NCI-H1694 (cell line): ENCODE data around the gene MPND.
A peak's percentile ranks its signal among the peaks of the same experiment; 100 is the strongest.

Experiments
- DNase-seq: peaks from one replicate; lab custom pipeline; 2025; lab: John Stamatoyannopoulos, UW

MPND gene, protein sequence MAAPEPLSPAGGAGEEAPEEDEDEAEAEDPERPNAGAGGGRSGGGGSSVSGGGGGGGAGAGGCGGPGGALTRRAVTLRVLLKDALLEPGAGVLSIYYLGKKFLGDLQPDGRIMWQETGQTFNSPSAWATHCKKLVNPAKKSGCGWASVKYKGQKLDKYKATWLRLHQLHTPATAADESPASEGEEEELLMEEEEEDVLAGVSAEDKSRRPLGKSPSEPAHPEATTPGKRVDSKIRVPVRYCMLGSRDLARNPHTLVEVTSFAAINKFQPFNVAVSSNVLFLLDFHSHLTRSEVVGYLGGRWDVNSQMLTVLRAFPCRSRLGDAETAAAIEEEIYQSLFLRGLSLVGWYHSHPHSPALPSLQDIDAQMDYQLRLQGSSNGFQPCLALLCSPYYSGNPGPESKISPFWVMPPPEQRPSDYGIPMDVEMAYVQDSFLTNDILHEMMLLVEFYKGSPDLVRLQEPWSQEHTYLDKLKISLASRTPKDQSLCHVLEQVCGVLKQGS

DNA sequence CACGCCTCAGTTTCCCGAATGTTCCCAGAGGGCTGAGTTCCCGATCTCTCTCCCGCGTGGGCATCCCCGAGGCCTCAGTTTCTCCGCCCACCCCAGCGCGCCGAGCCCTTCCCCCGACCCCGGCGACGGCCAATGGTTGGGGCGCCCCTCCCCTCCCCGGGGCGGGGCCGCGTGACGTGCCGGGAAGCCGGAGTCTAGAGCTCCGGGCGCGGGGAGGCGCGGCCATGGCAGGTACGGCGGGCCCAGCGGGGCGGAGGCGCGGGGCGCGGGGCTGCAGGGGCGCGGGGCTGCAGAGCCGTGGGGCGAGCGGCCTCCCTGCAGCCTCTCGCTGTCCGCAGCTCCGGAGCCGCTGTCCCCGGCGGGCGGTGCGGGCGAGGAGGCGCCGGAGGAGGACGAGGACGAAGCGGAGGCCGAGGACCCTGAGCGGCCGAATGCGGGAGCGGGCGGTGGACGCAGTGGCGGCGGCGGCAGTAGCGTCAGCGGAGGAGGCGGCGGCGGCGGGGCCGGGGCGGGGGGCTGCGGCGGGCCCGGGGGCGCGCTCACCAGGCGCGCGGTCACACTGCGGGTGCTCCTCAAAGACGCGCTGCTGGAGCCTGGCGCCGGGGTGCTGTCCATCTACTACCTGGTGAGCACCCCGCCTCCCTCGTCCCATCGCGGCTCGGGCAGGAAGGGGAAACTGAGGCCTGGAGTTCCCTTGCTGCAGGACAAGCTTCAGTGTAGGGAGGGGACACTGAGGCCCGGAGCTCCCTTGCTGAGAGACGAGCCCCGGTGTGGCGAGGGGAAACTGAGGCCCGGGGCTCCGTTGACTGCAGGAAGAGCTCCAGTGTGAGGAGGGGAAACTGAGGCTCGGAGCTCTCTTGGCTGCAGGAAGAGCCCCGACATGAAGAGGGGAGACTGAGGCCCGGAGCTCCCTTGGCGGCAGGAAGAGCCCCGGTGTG lies at the start of gene MPND:
TSS of gene MPND (plus strand) at position 193 of the 938 bp plus-strand sequence. CDS start at position 225, 32 bp downstream.
- peak; percentile 44 for DNase-seq

DNA sequence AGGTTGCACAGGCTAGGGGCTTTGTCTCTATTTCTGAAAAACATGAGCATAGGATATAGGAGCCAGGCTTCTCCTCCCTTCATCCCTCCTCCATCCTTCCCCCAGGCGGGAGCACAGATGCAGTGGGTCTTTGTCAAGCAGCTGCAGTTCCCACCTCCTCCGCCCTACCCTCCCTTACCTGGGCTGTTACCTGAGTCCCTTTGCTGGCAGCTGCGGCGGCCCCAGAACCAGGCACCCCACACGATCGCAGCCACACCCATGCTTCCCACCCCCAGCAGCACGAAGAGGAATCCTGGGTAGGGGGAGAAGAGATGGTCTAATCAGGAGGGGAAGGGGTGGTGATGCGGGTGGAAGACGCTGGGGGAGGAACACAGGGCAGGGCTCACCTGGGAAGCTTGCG lies 49.0 kb upstream of the MPND start:
- DNase-seq = no peak

DNA sequence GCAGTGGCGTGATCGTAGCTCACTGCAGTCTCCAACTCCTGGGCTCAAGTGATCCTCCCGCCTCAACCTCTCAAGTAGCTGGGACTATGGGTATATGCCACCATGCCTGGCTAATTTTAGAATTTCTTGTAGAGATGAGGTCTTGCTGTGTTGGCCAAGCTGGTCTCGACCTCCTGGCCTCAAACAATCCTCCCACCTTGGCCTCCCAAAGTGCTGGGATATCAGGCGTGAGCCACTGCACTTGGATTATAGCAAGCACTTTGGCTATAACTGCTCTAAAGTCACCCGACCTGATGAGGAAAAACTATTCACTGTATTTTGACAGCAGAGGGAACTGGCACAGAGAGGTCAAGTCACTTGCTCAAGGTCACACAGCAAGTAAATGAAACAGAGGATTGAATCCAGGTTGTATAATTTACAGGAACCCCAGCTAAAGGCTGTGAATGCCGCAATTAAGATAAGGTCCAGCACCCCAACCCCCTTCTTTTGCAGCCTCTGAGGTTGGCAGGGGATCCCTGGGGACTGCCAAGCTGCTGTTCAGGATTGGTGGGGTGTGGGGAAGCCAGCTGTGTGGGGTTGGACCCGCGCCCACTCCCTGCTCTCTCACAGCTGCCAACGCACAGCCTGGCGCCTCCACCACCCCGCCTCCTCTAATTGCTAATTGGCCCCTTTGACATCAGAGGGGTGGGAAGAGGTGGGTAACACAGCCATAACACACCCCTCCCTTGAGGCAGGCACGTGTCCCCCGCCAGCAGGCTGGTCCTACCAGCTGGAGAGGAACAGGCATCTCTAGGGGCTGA lies 47.2 kb upstream of the MPND start:
- peak; percentile 95 for DNase-seq

DNA sequence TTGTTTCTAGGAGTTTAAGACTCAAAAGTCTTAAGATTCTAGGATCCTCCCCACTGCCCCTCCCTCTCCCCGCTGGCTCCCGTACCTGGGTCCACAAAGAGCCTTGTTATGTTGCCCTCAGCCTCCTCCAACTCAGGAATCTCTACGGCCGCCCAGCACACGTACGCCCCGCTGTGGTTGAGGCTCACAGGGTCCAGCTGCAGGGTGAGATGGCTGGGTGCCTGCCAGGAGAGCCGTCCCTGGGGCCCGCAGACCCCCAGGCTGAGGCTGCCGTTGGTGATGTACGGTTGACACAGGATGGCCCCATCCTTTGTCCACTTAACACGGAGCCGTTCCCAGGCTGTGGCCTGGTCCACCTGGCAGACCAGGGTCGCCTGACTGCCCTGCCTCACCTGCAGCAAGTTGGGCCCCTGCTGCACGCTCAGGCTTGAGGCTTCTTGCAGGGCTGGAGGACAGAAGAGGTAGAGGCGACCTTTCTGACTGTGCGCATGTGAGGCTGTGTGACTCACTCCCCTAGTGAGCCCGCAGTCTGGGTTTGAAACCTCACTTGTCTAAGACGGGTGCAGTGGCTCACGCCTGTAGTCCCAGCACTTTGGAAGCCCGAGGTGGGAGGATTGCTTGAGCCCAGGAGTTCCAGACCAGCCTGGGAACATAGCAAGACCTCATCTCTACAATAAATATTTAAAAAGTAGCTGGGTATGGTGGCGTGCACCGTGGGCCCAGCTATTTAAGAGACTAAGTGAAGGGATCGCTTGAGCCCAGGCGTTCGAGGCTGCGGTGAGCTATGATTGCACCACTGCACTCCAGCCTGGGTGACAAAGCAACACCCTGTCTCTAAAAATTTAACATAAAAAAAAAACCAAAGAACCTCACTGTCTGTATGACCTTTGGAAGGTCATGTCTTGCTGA lies 45.2 kb upstream of the MPND start:
- no peak for DNase-seq

DNA sequence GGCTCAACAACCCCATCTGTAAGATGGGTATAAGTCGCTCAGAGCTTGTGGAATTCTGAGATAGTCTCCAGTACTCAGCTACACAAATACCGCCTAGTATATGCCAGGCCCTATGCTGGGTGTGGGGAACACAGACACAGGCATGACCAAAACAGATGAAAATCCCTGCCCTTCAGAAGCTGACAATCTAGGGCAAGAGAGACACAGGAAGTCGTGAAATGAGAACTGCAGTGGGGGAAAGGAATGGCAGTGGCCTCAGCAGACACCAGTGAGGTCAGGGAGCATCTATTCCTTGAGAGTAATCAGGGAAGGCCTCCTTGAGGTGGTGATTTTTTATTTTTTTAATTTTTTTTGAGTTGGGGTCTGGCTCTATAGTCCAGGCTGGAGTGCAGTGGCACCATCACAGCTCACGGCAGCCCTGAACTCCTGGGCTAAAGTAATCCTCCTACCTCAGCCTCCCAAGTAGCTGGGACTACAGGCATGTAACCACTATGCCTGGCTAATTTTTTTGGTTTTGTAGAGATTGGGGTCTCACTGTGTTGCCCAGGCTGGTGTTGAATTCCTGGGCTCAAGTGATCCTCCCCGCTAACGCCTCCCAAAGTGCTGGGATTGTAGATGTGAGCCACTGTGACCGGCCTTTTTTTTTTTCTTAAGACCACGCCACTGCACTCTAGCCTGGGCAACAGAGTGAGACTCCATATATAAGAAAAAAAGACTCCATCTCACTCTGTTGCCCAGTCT lies 44.4 kb upstream of the MPND start:
- no peak for DNase-seq

DNA sequence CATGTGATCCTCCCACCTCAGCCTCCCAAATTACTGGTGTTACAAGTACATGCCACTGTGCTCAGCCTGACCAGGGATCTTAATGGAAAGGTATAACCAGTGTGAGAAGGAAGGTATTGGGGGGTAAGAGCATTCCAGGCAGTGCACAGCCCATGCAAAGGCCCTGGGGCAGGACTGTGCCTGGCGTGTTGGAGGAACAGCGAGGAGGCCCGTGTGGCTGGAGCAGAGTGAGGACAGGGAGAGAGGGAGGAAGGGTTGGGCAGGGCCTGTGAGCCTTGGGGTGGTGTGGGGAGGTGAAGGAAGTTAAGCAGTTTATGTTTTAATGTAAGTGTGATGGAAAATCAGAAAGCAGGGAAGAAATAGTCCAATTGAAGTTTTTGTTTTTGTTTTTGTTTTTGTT lies 42.8 kb upstream of the MPND start:
- DNase-seq = no peak

DNA sequence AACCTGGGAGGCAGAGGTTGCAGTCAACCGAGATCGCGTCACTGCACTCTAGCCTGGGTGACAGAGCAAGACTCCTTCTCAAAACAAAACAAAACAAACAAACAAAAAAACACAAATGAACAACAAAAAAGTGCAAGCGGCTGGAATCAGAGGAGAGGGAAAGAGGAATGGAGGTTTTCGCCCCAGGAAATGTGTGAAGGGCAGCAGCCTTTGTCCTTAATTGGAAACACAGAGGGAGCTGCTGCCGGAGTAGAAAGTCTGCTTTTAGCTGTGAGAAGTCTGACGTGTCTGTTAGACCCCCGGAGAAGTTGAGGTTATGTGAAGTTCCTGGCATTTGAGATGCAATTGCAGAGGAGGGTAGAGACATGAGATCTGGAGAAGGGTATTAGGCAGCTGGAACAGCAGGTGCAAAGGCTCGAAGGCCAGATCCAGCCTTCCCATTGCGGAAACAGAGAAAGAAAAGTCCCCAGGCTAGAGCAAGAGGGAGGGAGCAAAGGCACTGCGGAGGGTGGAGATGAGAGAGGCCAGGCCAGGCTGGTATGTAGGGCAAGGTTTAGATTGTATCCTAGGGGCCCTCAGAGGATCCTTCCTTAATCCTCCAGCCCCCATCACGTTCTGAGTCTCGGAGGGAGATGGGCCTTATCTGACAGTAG lies 41.6 kb upstream of the MPND start:
- no peak for DNase-seq

DNA sequence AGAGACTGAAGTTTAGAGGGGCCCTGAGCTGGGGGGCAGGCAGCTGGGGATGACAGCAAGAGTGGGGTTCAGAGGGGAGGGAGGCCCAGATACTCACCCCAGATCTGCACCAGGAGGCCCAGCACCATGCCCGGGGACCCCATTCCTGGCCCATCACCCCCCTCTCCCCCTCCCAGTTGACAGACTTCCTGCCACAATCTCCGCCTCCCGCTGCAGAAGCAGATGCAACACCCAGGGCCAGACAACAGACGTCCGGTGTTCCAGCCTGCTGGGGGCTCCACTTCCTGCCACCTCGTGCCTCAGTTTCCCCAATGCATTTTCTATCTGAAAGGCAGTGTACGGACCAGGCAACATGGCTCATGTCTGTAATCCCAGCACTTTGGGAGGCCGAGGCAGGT lies 41.1 kb upstream of the MPND start, which contains the start of gene TMIGD2:
TSS of gene TMIGD2 (minus strand) at position 147 of the 398 bp plus-strand sequence. CDS start at position 143, 4 bp downstream.
- DNase-seq = no peak

DNA sequence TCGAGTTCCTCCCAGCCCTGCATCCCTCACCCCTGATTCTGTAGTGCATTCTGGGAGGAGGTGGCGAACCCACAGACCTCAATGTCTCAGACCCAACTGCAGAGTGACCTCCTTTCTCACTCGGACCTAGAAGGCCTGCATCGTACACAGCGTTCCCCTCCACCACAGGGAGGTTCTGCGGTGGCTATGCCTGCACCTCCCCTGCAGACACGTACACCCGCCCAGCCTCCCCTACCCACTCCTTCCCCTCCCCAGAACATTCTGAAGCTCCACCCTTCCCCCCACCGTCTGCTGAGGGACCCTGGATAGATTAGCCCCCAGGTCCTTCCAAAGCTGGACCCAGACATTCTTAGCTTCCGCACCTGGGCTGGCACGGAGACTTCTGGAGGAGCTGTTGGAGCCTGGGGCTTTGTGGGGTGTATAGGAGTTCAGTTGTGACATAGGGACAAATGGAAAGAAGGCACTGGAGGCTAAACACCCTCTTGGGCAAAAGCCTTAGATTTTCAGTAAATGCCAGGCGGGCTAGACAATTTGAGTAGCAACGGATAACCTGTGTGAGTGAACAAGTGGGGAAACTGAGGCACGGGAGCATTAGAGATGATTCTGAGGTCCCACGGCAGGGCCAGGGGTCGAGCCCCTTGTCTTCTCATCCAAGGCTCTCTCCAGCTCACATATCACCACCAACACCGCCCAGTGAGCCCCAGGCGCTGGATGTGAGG lies 39.4 kb upstream of the MPND start:
- DNase-seq = no peak

DNA sequence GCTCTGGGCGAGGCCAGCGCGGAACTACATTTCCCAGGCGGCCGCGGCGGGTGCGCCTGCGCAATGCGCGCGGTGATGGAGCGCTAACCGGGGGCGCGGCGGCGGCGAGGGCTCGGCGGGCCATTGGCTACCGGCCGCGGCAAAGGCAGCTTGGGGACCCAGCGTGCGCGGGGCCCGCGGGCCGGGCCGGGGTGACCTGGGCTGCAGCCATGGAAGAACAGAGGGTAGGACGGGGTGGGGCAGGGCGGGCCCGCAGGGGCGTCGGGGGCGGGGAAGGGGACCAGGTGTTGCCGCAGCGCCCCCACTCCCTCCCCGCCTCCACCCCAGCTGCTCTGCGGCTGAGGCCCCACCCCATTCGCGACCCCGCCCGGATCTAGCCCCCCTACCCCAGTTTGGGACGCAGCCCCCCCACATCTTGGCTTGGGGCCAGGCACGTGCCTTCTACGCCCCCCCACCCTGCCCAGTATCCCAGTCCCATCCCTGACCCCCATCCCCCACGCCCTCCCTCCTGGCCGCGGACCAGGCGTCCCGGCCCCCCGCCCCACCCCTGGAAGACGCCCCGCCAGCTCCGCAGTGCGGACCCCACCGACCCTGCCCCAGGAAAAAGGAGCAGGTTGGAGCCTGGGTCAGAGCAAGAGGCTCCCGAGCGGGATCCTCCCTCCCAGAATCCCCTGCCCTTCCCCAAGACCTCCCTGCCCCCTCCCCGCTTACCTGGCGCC lies 38.7 kb upstream of the MPND start, which contains the start of gene FSD1:
TSS of gene FSD1 (plus strand) at position 61 of the 719 bp plus-strand sequence. CDS start at position 210, 149 bp downstream.
- peak; percentile 38 for DNase-seq

DNA sequence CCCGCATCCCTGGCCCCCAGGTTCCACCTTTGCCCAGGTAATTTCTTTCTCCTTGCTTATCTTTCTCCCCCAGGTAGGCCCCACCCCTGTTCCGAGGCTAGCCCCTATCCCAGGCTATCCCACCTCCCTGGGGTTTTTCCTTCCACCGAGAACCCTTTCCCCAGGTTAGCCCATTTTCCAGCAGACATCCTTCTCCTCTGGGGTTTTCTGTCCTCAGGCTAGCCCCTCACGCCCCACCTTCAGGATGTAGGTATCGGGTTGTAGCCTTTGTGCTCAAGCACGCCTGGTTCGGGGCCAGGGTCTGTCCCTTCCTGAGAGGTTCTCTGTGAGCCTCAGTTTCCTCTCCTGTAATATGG lies 38.1 kb upstream of the MPND start:
- DNase-seq = no peak

DNA sequence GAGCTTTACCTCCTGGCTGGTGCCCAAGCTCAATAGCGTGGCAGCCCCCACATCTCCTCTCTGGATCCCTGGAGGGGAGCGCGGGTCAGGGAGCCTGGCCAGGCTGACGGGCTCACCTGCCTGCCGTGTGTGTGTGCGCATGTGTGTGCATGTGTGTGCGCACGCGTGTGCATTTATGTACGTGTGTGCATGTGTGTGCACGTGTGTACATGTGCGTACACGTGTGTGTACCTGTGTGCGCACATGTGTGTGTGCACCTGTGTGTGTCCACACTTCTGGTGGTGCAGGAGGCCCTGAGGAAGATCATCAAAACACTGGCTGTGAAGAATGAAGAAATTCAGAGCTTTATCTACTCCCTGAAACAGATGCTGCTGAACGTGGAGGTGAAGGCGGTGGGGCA lies 37.7 kb upstream of the MPND start:
- DNase-seq = no peak

DNA sequence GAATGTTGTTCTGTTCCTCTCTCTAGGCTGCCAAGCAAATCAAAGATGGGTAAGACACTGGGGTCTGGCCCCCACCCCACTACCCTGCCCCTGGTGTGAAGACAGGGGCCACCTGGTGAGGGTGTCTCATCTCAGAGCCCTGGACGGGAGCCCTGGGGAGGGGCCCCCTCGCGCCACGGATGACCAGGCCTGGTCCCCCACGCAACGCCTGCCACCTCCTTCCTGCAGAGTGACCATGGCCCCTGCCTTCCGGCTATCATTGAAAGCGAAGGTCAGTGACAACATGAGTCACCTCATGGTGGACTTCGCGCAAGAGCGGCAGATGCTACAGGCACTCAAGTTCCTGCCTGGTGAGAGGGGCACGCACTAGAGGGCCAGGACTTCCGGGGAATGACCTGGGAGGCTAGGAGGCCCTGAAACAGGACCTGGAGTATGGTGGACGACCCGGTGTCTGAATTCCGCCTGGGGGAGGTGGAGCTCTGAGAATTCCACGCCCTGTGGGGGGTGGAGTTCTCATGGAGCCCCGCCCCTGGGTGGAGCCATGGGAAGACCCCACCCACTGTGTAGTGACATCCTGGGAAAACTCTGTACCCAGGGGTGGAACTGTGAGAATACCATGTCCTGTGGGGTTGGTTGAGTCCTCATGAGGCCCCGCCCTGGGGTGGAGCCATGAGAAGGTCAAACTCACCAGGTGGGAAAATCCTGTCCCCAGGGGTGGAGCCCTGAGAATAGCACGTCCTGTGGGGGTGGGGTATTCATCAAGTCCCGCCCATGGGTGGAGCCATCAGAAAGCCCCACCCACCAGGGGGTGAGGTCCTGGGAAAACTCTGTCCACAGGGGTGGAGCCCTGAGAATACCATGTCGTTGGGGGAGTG lies 32.9 kb upstream of the MPND start:
- DNase-seq = no peak

DNA sequence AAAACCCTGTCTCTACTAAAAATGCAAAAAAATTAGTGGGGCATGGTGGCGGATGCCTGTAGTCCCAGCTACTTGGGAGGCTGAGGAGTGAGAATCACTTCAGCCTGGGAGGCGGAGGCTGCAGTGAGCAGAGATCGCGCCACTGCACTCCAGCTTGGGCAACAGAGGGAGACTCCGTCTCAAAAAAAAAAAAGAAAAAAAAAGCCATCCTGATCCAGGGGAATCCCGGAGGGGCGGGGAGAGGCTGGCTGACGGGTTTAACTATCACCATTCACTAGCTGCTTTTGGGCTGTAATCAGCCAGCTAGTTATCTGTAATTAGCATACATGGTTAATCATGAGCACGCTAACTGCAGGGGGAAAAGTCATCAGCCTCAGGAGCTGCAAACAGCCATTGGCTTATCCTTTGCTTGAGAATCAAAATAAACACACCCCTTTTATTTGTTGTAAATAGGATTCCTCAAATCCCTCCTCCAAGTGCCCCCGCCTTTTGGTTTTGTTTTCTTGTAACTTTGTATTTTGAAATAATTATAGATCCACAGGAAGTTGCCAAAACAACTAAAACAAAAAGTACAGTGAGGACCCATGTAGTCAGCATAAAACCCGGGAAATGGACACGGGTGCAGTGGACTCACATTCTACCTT lies 29.4 kb upstream of the MPND start:
- no peak for DNase-seq

DNA sequence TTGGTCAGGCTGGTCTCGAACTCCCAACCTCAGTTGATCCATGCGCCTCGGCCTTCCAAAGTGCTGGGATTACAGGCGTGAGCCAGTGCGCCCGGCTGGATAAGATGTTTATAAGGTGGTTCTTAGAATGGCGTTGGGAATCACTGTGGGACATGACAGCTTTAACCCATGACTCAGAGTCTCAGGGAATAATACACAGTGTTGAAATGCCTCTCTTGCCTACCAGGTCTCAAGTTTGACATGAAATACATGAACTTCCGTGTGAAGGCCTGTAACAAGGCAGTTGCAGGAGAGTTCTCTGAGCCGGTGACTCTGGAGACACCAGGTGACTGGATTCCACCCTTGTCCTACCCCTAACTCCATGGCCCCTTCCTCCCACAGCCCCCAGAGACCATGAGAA lies 26.4 kb upstream of the MPND start:
- no peak for DNase-seq

DNA sequence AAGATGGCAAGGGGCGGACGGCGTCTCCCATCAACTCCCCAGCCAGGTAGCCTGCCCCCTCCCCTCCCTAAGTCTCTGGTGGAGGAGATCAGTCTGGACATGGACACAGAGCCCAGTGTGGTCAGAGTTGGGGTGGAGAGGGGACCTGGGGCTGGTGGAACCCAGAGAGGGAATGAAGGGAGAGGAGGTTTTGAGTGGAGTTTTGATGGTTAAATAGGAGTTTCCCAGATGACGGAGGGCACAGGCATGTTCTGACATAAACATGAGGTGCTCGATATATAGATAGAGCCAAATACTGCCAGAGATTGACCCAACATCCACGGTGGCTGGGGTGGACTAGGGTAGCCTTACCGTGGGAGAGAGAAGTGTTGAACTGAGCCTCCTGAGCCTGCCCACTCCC lies 24.9 kb upstream of the MPND start:
- DNase-seq = no peak
